ENCODE results near the gene PCIF1. TPM values are rescaled to one million over a fixed set of nuclear protein-coding genes. Genes with fewer than 3 reads are reported as not detected.

The PCIF1 gene
- total RNA-seq, 1 donor from 2014 or later: 6.3 TPM

- no peak overlapping the region for H3K4me3 ChIP-seq (ENCODE audit: low read depth, low read length)
- DNase-seq (ENCODE audit: low read depth) (peak; percentile 55), FAIRE-seq (no peak)
- no peak for TF ChIP-seq CTCF (IDR thresholded peaks at IDR 0.05; ENCODE audit: insufficient read depth, low read length, severe bottlenecking)
- no peaks in the 10 kb centered on the region for H3K36me3 ChIP-seq (ENCODE audit: control insufficient read depth, insufficient read depth, low read length)
- no peaks in the 10 kb centered on the region for H3K27me3 ChIP-seq (ENCODE audit: control insufficient read depth, insufficient read depth, low read length)
These were observed 21.4 kb upstream of the PCIF1 start for GRCh38 chr20:45913116-45913515.

GRCh38 chr20:45917790-45918141 is 16.7 kb upstream of the PCIF1 start:
- H3K27me3 ChIP-seq (ENCODE audit: control insufficient read depth, insufficient read depth, low read length): no peaks in the 10 kb centered on the region
- H3K4me3 ChIP-seq (ENCODE audit: low read depth, low read length): no peak overlapping the region
- FAIRE-seq (no peak), DNase-seq (ENCODE audit: low read depth) (no peak)
- no peaks in the 10 kb centered on the region for H3K36me3 ChIP-seq (ENCODE audit: control insufficient read depth, insufficient read depth, low read length)
- no peak for TF ChIP-seq CTCF (IDR thresholded peaks at IDR 0.05; ENCODE audit: insufficient read depth, low read length, severe bottlenecking)

GRCh38 chr20:45918182-45918737 is 16.2 kb upstream of the PCIF1 start:
- no peak overlapping the region for H3K4me3 ChIP-seq (ENCODE audit: low read depth, low read length)
- FAIRE-seq (no peak), DNase-seq (ENCODE audit: low read depth) (no peak)
- H3K36me3 ChIP-seq (ENCODE audit: control insufficient read depth, insufficient read depth, low read length): no peaks in the 10 kb centered on the region
- no peaks in the 10 kb centered on the region for H3K27me3 ChIP-seq (ENCODE audit: control insufficient read depth, insufficient read depth, low read length)
- TF ChIP-seq CTCF (IDR thresholded peaks at IDR 0.05; ENCODE audit: insufficient read depth, low read length, severe bottlenecking): no peak

- no peak for FAIRE-seq
- H3K36me3 ChIP-seq (ENCODE audit: control insufficient read depth, insufficient read depth, low read length): no peaks in the 10 kb centered on the region
- TF ChIP-seq CTCF (IDR thresholded peaks at IDR 0.05; ENCODE audit: insufficient read depth, low read length, severe bottlenecking): no peak
- DNase-seq (ENCODE audit: low read depth): no peak
- no peaks in the 10 kb centered on the region for H3K27me3 ChIP-seq (ENCODE audit: control insufficient read depth, insufficient read depth, low read length)
- H3K4me3 ChIP-seq (ENCODE audit: low read depth, low read length): no peak overlapping the region
These were observed 15.5 kb upstream of the PCIF1 start for GRCh38 chr20:45918779-45919537.

GRCh38 chr20:45919542-45920399 is 14.7 kb upstream of the PCIF1 start:
- TF ChIP-seq CTCF (IDR thresholded peaks at IDR 0.05; ENCODE audit: insufficient read depth, low read length, severe bottlenecking): no peak
- DNase-seq (ENCODE audit: low read depth): no peak
- no peaks in the 10 kb centered on the region for H3K36me3 ChIP-seq (ENCODE audit: control insufficient read depth, insufficient read depth, low read length)
- FAIRE-seq: no peak
- no peak overlapping the region for H3K4me3 ChIP-seq (ENCODE audit: low read depth, low read length)
- no peaks in the 10 kb centered on the region for H3K27me3 ChIP-seq (ENCODE audit: control insufficient read depth, insufficient read depth, low read length)
